HCEC 1CT (cell line): ENCODE results near the gene MSANTD2.

Experiments
- DNase-seq: peaks from one replicate; pipeline ENCODE4 v3.0.0-alpha.2; 2017

The MSANTD2 gene

GRCh38 chr11:124728134-124728533 is 72.1 kb downstream of the MSANTD2 start:
- no peak for DNase-seq

- no peak for DNase-seq
Measured at GRCh38 chr11:124727474-124727873, 72.7 kb downstream of the MSANTD2 start.

- peak; percentile 57 for DNase-seq
Measured at GRCh38 chr11:124725719-124726105, 74.5 kb downstream of the MSANTD2 start.

- no peak for DNase-seq
Measured at GRCh38 chr11:124724979-124725718, 75.1 kb downstream of the MSANTD2 start.

GRCh38 chr11:124722176-124722575 is 78.0 kb downstream of the MSANTD2 start:
- DNase-seq: no peak

- no peak for DNase-seq
Measured at GRCh38 chr11:124719534-124719933, 80.7 kb downstream of the MSANTD2 start.

GRCh38 chr11:124718801-124719200 is 81.4 kb downstream of the MSANTD2 start:
- DNase-seq: no peak

GRCh38 chr11:124717786-124718651 is 82.2 kb downstream of the MSANTD2 start:
- DNase-seq: peak; percentile 35

- DNase-seq: no peak
Measured at GRCh38 chr11:124717421-124717785, 82.8 kb downstream of the MSANTD2 start.

GRCh38 chr11:124716591-124716990 is 83.6 kb downstream of the MSANTD2 start:
- DNase-seq: no peak
